HG02588 (cell line): ENCODE results near the gene PDK1.

Experiments
- ATAC-seq: cut with Tn5 transposase; IDR thresholded peaks from one replicate; pipeline ENCODE4 v1.9.1; 2021; ENCODE audit warnings: mild to moderate bottlenecking, moderate library complexity; ENCODE audit not compliant: unreplicated experiment

PDK1 gene

GRCh38 chr2:172596776-172597175, 40.9 kb downstream of the PDK1 start:
- peak; percentile 68 for ATAC-seq

GRCh38 chr2:172597176-172597842, 41.4 kb downstream of the PDK1 start:
- no peak for ATAC-seq

GRCh38 chr2:172599947-172600346, 44.1 kb downstream of the PDK1 start:
- no peak for ATAC-seq

- ATAC-seq = no peak
These were observed 44.7 kb downstream of the PDK1 start for GRCh38 chr2:172600557-172601008.

- no peak for ATAC-seq
These were observed 50.4 kb downstream of the PDK1 start for GRCh38 chr2:172606285-172606684.

- no peak for ATAC-seq
These were observed 51.6 kb downstream of the PDK1 start for GRCh38 chr2:172607379-172607928.

GRCh38 chr2:172609488-172609887, 53.6 kb downstream of the PDK1 start:
- no peak for ATAC-seq

GRCh38 chr2:172612051-172612450, 56.2 kb downstream of the PDK1 start:
- ATAC-seq = no peak

- no peak for ATAC-seq
These were observed 57.1 kb downstream of the PDK1 start for GRCh38 chr2:172613040-172613439.

GRCh38 chr2:172613615-172614231, 57.8 kb downstream of the PDK1 start:
- ATAC-seq = no peak

- no peak for ATAC-seq
These were observed 59.0 kb downstream of the PDK1 start for GRCh38 chr2:172614932-172615331.

GRCh38 chr2:172615727-172616261, 59.9 kb downstream of the PDK1 start:
- ATAC-seq = no peak

GRCh38 chr2:172617115-172617514, 61.2 kb downstream of the PDK1 start:
- ATAC-seq = no peak

- ATAC-seq = no peak
These were observed 67.5 kb downstream of the PDK1 start for GRCh38 chr2:172623249-172623965.

- no peak for ATAC-seq
These were observed 69.1 kb downstream of the PDK1 start for GRCh38 chr2:172624996-172625395.

GRCh38 chr2:172627181-172627580, 71.3 kb downstream of the PDK1 start:
- ATAC-seq = no peak

GRCh38 chr2:172628085-172628484, 72.2 kb downstream of the PDK1 start:
- ATAC-seq = no peak

- no peak for ATAC-seq
These were observed 73.7 kb downstream of the PDK1 start for GRCh38 chr2:172629586-172629985.

- ATAC-seq = no peak
These were observed 74.3 kb downstream of the PDK1 start for GRCh38 chr2:172630181-172630580.

GRCh38 chr2:172634477-172634876, 78.6 kb downstream of the PDK1 start:
- ATAC-seq = no peak

- no peak for ATAC-seq
These were observed 79.7 kb downstream of the PDK1 start for GRCh38 chr2:172635548-172635947.
